HCT116 (cell line): ENCODE data around the gene HMGN2. TPM values are rescaled to one million over a fixed set of nuclear protein-coding genes. Genes with fewer than 3 reads are reported as not detected.

Experiments used
- ATAC-seq: fragments of 200-7000 bp; cut with Tn5 transposase; 2 replicates; pipeline ENCODE4 v1.9.1; 2020; ENCODE audit warnings: mild to moderate bottlenecking, moderate library complexity
- BruUV-seq: library from RNA; stranded (reverse); fragments of 400-500 nt; replicated peaks from 2 replicates; lab custom pipeline; 2021; lab: Mats Ljungman, UMichigan
- CTCF ChIA-PET: fragments of 300-600 bp; sonication (Branson Sonifier 250); formaldehyde crosslinking; loops from one replicate; lab custom pipeline; 2021; ENCODE audit warnings: antibody characterized with exemption; lab: Charles Lee
- POLR2A ChIA-PET: fragments of 300-600, 350-600 bp; sonication (Branson Sonifier 250); formaldehyde crosslinking; loops from one replicate; lab custom pipeline; 2021; ENCODE audit warnings: antibody characterized with exemption; lab: Charles Lee
- RAD21 ChIA-PET, 2 experiments: fragments of 300-600 bp; sonication (Branson Sonifier 250); formaldehyde crosslinking; loops; one replicate each; lab custom pipeline; 2023; ENCODE audit warnings: low total read pairs in 2 of 2; ENCODE audit not compliant: uncharacterized antibody in 2 of 2, unreplicated experiment in 2 of 2, low non-redundant PET in 1 of 2; lab: Charles Lee
- DNase-seq: peaks from one replicate; pipeline ENCODE4 v3.0.0-alpha.2; 2010; ENCODE audit warnings: low read depth, low spot score
- H2AFZ ChIP-seq: fragments of 200-600 bp; shearing (Covaris generic), sonication (generic); 2 replicates; pipeline ENCODE4 v1.6.1; 2017; ENCODE audit warnings: low read depth, mixed run types, mixed read lengths, antibody characterized with exemption, low read length; ENCODE audit not compliant: poor library complexity, severe bottlenecking
- H3K27ac ChIP-seq: 2 replicates; pipeline ENCODE4 v1.5.1; 2012; ENCODE audit warnings: low read depth, low read length
- H3K27me3 ChIP-seq: fragments of 200-600 bp; sonication (generic); 2 replicates; pipeline ENCODE4 v1.6.1; 2016; ENCODE audit warnings: mixed run types, low read length, mixed read lengths; ENCODE audit not compliant: insufficient read depth
- H3K36me3 ChIP-seq, 2 experiments: fragments of 200-500 bp in 1 of 2; fragments of 200-600 bp in 1 of 2; sonication (Bioruptor generic) in 1 of 2; sonication (generic) in 1 of 2; 2 replicates each; pipeline versions ENCODE4 v1.5.1 to v1.6.1; 2014 to 2016; ENCODE audit warnings: low read length in 2 of 2, inconsistent platforms in 1 of 2, mixed read lengths in 1 of 2, mixed run types in 1 of 2; ENCODE audit not compliant: insufficient read depth in 2 of 2, control insufficient read depth in 1 of 2
- H3K4me1 ChIP-seq, 2 experiments: fragments of 200-600 bp in 1 of 2; sonication (generic) in 1 of 2; 2 replicates each; pipeline versions ENCODE4 v1.5.1 to v1.6.1; 2012 to 2017; ENCODE audit warnings: low read length in 2 of 2, inconsistent platforms in 1 of 2, mild to moderate bottlenecking in 1 of 2, mixed read lengths in 1 of 2, mixed run types in 1 of 2, moderate library complexity in 1 of 2; ENCODE audit not compliant: insufficient read depth in 2 of 2, control insufficient read depth in 1 of 2
- H3K4me2 ChIP-seq: fragments of 200-600 bp; sonication (generic); 2 replicates; pipeline ENCODE4 v1.6.1; 2017; ENCODE audit warnings: mixed run types, low read length, mixed read lengths
- H3K4me3 ChIP-seq, 2 experiments: fragments of 200-600 bp in 1 of 2; sonication (generic) in 1 of 2; replicated peaks in 1 of 2; 2 replicates each; pipeline ENCODE4 v1.5.1; 2011 to 2016; ENCODE audit warnings: low read length in 2 of 2, control low read depth in 1 of 2, low read depth in 1 of 2, mild to moderate bottlenecking in 1 of 2, mixed read lengths in 1 of 2, mixed run types in 1 of 2
- H3K79me2 ChIP-seq: fragments of 200-600 bp; sonication (generic); 2 replicates; pipeline ENCODE4 v1.6.1; 2017; ENCODE audit warnings: mild to moderate bottlenecking, mixed run types, low read length, moderate library complexity, mixed read lengths; ENCODE audit not compliant: insufficient read depth
- H3K9ac ChIP-seq: fragments of 200-600 bp; sonication (generic); 2 replicates; pipeline ENCODE4 v1.6.1; 2016; ENCODE audit warnings: low read length, mixed read lengths
- H3K9me2 ChIP-seq: fragments of 200-600 bp; sonication (generic), shearing (Covaris generic); 2 replicates; pipeline ENCODE4 v1.6.1; 2017; ENCODE audit warnings: mixed run types, mild to moderate bottlenecking, moderate library complexity; ENCODE audit not compliant: insufficient read depth
- H3K9me3 ChIP-seq, 2 experiments: fragments of 200-500 bp in 1 of 2; fragments of 200-600 bp in 1 of 2; sonication (Bioruptor generic) in 1 of 2; sonication (generic) in 1 of 2; 2 replicates each; pipeline ENCODE4 v1.6.1; 2014 to 2017; ENCODE audit warnings: low read length in 2 of 2, mixed read lengths in 2 of 2, inconsistent platforms in 1 of 2, low read depth in 1 of 2, mild to moderate bottlenecking in 1 of 2, mixed run types in 1 of 2, moderate library complexity in 1 of 2; ENCODE audit not compliant: control insufficient read depth in 1 of 2, insufficient read depth in 1 of 2
- H4K20me1 ChIP-seq: fragments of 200-600 bp; sonication (generic), shearing (Covaris generic); 2 replicates; pipeline ENCODE4 v1.6.1; 2017; ENCODE audit warnings: mixed run types, mild to moderate bottlenecking, moderate library complexity; ENCODE audit not compliant: insufficient read depth
- CBX3 ChIP-seq: IDR thresholded peaks from 2 replicates; pipeline ENCODE4 v1.6.1; 2012; ENCODE audit warnings: low read depth
- EGR1 ChIP-seq: IDR thresholded peaks from 2 replicates; pipeline ENCODE4 v1.6.1; 2012; ENCODE audit warnings: low read depth
- EZH2phosphoT487 ChIP-seq: fragments of 200-600 bp; IDR thresholded peaks from 2 replicates; pipeline ENCODE4 v1.6.1; 2018; ENCODE audit warnings: antibody characterized with exemption, borderline replicate concordance
- POLR2AphosphoS5 ChIP-seq: IDR thresholded peaks from 2 replicates; pipeline ENCODE4 v1.6.1; 2011; ENCODE audit warnings: mild to moderate bottlenecking, low read depth, low read length, moderate library complexity
- RAD21 ChIP-seq: IDR thresholded peaks from 2 replicates; pipeline ENCODE4 v1.6.1; 2012; ENCODE audit warnings: low read depth, mild to moderate bottlenecking
- SIN3A ChIP-seq: IDR thresholded peaks from 2 replicates; pipeline ENCODE4 v1.6.1; 2012; ENCODE audit warnings: low read depth
- SP1 ChIP-seq: IDR thresholded peaks from 2 replicates; pipeline ENCODE4 v1.6.1; 2012; ENCODE audit warnings: low read depth
- SRF ChIP-seq: IDR thresholded peaks from 2 replicates; pipeline ENCODE4 v1.6.1; 2012; ENCODE audit warnings: low read depth
- TCF7L2 ChIP-seq: IDR thresholded peaks from 2 replicates; pipeline ENCODE4 v1.7.0; 2011; ENCODE audit warnings: borderline replicate concordance, inconsistent platforms; ENCODE audit not compliant: insufficient read depth, insufficient read length; ENCODE audit errors: extremely low read depth
- YY1 ChIP-seq: IDR thresholded peaks from 2 replicates; pipeline ENCODE4 v1.6.1; 2011; ENCODE audit warnings: low read length, low read depth, moderate library complexity, mild to moderate bottlenecking; ENCODE audit not compliant: insufficient replicate concordance; ENCODE audit errors: extremely low read depth
- ZBTB33 ChIP-seq: IDR thresholded peaks from 2 replicates; pipeline ENCODE4 v1.6.1; 2011; ENCODE audit warnings: mild to moderate bottlenecking, low read length, moderate library complexity; ENCODE audit not compliant: insufficient replicate concordance; ENCODE audit errors: extremely low read depth
- intact Hi-C: fragments of 100-400 bp; cut with micrococcal nuclease; formaldehyde crosslinking; loops from 2 replicates; pipeline ENCODE4 v1.10.0; 2022
- total RNA-seq: library from RNA; stranded (reverse); gene quantifications from one replicate; pipeline ENCODE4 v1.2.1, GENCODE V29; 2021; ENCODE audit not compliant: unreplicated experiment
- TF ChIP-seq, protein P1 (sequence below), 3 experiments: fragments of 200-600 bp in 1 of 3; sonication (generic) in 1 of 3; IDR thresholded peaks in 2 of 3; conservative IDR thresholded peaks in 1 of 3; 2 replicates each; pipeline ENCODE4 v1.5.1; 2012 to 2017; ENCODE audit warnings: low read depth in 2 of 3, low read length in 2 of 3, antibody characterized with exemption in 1 of 3, borderline replicate concordance in 1 of 3, control low read depth in 1 of 3, mild to moderate bottlenecking in 1 of 3, mixed read lengths in 1 of 3, mixed run types in 1 of 3, moderate library complexity in 1 of 3; ENCODE audit not compliant: insufficient read depth in 1 of 3

The HMGN2 gene
- total RNA-seq, 1 experiment from 2014 or later = 483 TPM

DNA sequence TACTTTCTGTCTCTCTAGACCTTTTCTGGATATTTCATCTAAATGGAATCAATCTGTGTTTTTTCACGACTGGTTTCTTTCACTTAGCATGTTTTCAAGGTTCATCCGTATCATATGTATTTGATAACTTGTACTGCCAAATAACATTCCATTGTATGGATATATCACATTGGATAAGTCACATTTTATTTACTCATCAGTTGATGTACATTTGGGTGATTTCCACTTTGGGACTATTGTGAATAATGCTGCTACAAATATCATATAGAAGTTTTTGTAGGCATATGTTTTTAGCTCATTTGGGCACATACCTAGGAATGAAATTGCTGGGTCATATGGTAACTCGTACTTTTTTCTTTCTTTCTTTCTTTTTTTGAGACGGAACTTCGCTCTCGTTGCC lies 6.7 kb downstream of the HMGN2 start:
- ATAC-seq (no peak), DNase-seq (no peak)
- no TSS peak for BruUV-seq
- intact Hi-C loops = no loop called here
- no peaks in the 10 kb centered on the region for H3K9me3 ChIP-seq
- RAD21 ChIA-PET = interaction anchor here in 1 of 2 experiments (0.6 kb wide), 1 partner anchor 47 kb away, joined by 3 read pairs; the partner anchor contains the start of gene DHDDS
- H3K36me3 ChIP-seq = peaks cover 20 to 25% of the 10 kb centered on the region in 2 experiments
- H3K27ac ChIP-seq = no peak overlapping the region
- H2AFZ ChIP-seq = no peak overlapping the region
- peaks cover under 1 to 9% of the 10 kb centered on the region in 2 experiments; a peak in 3 of 4 replicates for H3K4me1 ChIP-seq
- TF ChIP-seq YY1 = no peak
- no peak for TF ChIP-seq EGR1
- no peak for TF ChIP-seq CBX3
- TF ChIP-seq ZBTB33 = no peak
- TF ChIP-seq SRF = no peak
- no peak for TF ChIP-seq RAD21
- no peak for TF ChIP-seq SP1
- TF ChIP-seq EZH2phosphoT487 = no peak
- no peak for TF ChIP-seq SIN3A
- TF ChIP-seq TCF7L2 = no peak
- no peak for TF ChIP-seq POLR2AphosphoS5
- TF ChIP-seq, protein P1, sequence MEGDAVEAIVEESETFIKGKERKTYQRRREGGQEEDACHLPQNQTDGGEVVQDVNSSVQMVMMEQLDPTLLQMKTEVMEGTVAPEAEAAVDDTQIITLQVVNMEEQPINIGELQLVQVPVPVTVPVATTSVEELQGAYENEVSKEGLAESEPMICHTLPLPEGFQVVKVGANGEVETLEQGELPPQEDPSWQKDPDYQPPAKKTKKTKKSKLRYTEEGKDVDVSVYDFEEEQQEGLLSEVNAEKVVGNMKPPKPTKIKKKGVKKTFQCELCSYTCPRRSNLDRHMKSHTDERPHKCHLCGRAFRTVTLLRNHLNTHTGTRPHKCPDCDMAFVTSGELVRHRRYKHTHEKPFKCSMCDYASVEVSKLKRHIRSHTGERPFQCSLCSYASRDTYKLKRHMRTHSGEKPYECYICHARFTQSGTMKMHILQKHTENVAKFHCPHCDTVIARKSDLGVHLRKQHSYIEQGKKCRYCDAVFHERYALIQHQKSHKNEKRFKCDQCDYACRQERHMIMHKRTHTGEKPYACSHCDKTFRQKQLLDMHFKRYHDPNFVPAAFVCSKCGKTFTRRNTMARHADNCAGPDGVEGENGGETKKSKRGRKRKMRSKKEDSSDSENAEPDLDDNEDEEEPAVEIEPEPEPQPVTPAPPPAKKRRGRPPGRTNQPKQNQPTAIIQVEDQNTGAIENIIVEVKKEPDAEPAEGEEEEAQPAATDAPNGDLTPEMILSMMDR (IDR thresholded peaks at IDR 0.05 in 2 of 3, conservative IDR thresholded peaks at IDR 0.05 in 1 of 3; ENCODE audit: borderline replicate concordance in 1 of 3, insufficient read depth in 1 of 3, low read depth in 2 of 3, low read length in 2 of 3) = no peak
- H3K9ac ChIP-seq = no peak overlapping the region
- CTCF ChIA-PET = no interaction called here
- no peaks in the 10 kb centered on the region for H3K9me2 ChIP-seq
- peaks cover 10% of the 10 kb centered on the region; the same call in 1 of the 2 replicates for H4K20me1 ChIP-seq
- no peak overlapping the region for H3K4me2 ChIP-seq
- POLR2A ChIA-PET = no interaction called here
- peaks cover 13% of the 10 kb centered on the region for H3K79me2 ChIP-seq
- no peak overlapping the region for H3K4me3 ChIP-seq
- H3K27me3 ChIP-seq = no peaks in the 10 kb centered on the region
